Stimulated activated CD8-positive, alpha-beta memory T cell treated with anti-CD3 and anti-CD28 coated beads, Interleukin-7, amount 100 ng/mL, for 4 hours (primary cell): ENCODE data around the gene SAMD11.

Source experiments
- DNase-seq, 2 donors: peaks; one replicate each; pipeline ENCODE4 v3.0.0-alpha.2; 2020; ENCODE audit warnings: low read depth in 2 of 2

Gene SAMD11

DNA sequence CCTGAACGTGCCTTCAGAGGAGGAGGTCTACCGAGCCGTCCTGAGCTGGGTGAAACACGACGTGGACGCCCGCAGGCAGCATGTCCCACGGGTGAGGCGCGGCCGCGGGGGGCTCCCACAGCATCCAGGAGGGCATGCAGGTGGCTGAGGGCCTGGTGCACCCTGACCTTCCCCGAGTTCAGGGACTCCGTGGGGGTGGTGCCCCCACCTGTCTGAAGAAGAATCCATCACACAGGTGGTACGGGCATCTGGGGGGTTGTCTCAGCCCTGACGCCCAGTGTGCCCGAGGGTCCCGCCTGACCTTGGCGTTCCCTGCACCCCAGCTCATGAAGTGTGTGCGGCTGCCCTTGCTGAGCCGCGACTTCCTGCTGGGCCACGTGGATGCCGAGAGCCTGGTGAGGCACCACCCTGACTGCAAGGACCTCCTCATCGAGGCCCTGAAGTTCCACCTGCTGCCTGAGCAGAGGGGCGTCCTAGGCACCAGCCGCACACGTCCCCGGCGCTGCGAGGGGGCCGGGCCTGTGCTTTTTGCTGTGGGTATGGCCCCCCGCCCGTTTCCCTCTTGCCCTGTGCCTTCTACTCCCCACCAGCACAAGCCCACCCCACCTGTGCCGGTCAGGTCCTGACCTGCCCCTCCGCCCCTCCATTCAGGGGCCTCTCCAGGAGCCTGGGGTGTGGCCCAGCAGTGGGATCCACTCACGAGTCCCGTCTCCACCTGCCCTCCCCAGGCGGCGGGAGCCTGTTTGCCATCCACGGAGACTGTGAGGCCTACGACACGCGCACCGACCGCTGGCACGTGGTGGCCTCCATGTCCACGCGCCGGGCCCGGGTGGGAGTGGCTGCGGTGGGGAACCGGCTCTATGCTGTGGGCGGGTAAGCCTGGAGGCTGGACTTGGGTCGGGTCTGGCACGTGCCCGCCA, 38.9 kb downstream of the SAMD11 start:
- no peak for DNase-seq

- no peak for DNase-seq
Observed at GRCh38 chr1:963301-963651, 39.6 kb downstream of the SAMD11 start.

DNA sequence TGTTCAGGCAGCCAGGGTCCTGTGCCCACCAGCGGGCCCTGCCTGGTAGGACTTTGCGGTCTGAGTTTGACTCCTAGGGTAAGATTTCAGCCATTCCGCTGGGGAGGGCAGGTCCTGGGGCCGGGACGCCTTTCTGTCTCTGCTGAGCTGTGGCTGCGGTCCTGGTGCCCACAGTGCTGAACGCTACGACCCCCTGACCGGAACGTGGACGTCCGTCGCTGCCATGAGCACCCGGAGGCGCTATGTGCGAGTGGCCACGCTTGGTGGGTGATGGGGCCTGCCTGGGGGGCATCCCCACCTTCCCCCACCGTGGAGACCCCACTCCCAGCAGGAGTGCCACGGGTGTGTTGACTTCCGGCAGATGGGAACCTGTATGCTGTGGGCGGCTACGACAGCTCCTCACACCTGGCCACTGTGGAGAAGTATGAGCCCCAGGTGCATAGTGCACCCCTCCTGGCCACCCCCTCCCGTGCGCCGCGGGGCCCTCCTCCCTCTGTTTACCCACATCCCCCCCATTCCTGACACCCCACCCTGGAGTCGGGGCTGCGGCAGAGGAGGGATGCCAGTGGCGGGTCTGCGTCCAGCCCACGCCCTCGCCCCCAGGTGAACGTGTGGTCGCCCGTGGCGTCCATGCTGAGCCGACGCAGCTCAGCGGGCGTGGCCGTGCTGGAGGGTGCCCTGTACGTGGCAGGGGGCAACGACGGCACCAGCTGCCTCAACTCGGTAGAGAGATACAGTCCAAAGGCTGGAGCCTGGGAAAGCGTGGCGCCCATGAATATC, 40.2 kb downstream of the SAMD11 start:
- DNase-seq: no peak

DNA sequence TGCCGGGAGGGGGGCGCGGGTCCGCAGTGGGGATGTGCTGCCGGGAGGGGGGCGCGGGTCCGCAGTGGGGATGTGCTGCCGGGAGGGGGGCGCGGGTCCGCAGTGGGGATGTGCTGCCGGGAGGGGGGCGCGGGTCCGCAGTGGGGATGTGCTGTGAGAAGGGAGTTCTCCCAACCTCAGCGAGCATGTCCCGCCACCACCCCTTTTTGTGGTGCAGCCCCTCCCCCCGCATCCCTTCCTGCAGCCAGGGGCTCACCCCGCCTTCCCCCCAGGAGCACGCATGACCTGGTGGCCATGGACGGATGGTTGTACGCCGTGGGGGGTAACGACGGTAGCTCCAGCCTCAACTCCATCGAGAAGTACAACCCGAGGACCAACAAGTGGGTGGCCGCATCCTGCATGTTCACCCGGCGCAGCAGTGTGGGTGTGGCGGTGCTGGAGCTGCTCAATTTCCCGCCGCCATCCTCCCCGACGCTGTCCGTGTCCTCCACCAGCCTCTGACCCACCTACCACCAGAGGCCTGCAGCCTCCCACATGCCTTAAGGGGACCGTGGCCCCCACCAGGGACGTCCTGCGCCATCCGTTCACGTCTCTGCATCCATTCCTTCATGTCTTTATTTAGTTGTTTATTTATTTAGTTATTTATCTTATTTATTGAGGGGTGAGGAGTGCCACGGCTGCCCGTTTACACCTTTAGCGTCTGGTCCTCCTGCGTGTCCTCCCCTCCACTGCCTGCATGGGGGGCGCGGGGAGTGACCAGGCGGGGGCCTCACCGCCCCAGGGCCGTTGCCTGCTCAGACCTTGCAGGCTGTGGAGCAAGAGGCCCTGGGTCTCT, 41.2 kb downstream of the SAMD11 start:
- no peak for DNase-seq

GRCh38 chr1:965526-966134, 41.9 kb downstream of the SAMD11 start:
- no peak for DNase-seq

- DNase-seq: no peak
Observed at GRCh38 chr1:966135-966703, 42.5 kb downstream of the SAMD11 start, which contains the start of gene PLEKHN1. PLEKHN1 (plus strand) TSS chr1:966482; CDS start chr1:966532, 50 bp downstream.

GRCh38 chr1:966704-967300, 43.1 kb downstream of the SAMD11 start:
- DNase-seq: peak; percentile 64 to 81

GRCh38 chr1:967466-968343, 44.0 kb downstream of the SAMD11 start:
- no peak for DNase-seq

DNA sequence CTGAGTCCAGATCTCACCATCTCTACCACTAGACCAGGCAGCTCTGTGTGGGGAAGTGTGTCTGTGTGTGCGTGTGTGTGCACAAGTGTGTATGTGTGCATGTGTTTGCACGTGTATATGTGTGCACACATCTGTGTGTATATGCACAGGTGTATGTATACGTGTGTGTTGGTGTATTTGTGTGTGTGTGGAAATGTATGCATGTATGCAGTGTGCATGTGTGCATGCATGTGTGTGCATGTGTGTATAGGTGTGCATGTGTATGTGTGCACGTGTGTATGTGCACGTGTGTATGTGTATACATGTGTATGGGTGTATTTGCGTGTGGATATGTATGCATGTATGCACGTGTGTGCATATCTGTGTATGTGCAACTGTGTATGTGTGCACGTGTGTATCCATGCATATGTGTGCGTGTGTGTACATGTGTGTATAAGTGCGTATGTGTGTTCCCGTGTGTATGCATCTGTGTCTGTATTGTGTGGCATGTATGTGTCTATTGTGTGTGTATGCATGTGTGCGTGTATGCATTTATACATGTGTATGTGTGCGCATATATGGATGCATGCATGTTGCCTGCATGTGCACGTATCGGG, 45.6 kb downstream of the SAMD11 start:
- no peak for DNase-seq

DNA sequence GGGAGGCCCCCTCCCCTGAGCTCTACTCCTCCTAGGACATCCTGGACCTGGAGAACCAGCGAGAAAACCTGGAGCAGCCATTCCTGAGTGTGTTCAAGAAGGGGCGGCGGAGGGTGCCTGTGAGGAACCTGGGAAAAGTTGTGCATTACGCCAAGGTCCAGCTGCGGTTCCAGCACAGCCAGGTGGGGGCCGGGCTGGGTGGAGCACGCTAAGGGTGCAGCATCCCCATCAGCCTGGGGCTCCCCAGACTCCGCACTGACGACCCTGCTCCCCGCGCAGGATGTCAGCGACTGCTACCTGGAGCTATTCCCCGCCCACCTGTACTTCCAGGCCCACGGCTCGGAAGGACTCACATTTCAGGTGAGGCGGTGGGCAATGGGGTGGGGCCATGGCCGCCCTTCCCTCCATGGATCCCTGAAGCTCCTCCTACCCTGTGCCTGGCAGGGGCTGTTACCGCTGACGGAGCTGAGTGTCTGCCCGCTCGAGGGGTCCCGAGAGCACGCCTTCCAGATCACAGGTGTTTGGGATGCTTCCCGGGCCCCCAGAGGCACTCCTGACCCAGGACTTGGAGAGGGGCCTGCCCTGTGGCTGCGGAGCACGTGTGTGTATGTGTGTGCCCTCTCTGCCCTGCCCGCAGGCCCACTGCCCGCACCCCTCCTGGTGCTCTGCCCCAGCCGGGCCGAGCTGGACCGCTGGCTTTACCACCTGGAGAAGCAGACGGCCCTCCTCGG, 46.7 kb downstream of the SAMD11 start:
- no peak for DNase-seq

DNA sequence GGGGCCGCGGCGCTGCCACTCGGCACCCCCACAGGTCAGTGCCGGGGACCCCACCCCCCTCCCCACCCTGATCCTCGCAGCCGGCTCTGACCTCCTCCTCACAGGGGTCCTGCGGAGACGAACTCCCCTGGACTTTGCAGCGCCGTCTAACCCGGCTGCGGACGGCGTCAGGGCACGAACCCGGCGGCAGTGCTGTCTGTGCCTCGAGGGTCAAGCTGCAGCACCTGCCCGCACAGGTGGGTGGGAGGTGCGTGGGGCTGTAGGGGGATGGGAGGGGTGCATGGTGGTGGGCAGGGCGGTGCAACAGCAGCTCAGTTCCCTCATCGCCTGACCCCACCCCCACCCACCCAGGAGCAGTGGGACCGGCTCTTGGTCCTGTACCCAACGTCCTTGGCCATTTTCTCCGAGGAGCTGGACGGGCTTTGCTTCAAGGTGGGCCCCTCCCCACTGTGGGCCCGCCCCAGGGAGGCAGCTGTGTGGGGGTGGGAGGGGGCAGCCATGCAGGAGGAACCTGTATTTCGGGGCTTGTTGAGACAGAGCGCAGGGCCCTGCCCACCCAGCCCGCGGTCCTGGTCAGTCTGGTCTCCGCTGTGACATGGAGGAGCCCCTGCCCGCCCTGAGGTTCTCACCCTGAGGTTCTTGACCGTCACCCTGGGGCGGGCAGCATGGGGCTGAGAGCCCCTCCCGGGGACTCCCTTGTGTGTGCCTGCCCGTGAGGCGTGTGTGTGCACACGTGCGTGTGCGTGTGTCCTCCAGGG, 47.4 kb downstream of the SAMD11 start:
- no peak for DNase-seq

GRCh38 chr1:971751-972506, 48.2 kb downstream of the SAMD11 start:
- DNase-seq: no peak

- no peak for DNase-seq
Observed at GRCh38 chr1:972726-973458, 49.2 kb downstream of the SAMD11 start.

- no peak for DNase-seq
Observed at GRCh38 chr1:973459-974292, 50.0 kb downstream of the SAMD11 start.

- no peak for DNase-seq
Observed at GRCh38 chr1:974293-974640, 50.5 kb downstream of the SAMD11 start.
